ENCODE measurements around the gene RNF220.

The RNF220 gene

GRCh38 chr1:44407430-44408211 is 2.6 kb downstream of the RNF220 start:
- DNase-seq: no peak

- no peak for DNase-seq
Measured at GRCh38 chr1:44408212-44408582, 3.1 kb downstream of the RNF220 start.

DNA sequence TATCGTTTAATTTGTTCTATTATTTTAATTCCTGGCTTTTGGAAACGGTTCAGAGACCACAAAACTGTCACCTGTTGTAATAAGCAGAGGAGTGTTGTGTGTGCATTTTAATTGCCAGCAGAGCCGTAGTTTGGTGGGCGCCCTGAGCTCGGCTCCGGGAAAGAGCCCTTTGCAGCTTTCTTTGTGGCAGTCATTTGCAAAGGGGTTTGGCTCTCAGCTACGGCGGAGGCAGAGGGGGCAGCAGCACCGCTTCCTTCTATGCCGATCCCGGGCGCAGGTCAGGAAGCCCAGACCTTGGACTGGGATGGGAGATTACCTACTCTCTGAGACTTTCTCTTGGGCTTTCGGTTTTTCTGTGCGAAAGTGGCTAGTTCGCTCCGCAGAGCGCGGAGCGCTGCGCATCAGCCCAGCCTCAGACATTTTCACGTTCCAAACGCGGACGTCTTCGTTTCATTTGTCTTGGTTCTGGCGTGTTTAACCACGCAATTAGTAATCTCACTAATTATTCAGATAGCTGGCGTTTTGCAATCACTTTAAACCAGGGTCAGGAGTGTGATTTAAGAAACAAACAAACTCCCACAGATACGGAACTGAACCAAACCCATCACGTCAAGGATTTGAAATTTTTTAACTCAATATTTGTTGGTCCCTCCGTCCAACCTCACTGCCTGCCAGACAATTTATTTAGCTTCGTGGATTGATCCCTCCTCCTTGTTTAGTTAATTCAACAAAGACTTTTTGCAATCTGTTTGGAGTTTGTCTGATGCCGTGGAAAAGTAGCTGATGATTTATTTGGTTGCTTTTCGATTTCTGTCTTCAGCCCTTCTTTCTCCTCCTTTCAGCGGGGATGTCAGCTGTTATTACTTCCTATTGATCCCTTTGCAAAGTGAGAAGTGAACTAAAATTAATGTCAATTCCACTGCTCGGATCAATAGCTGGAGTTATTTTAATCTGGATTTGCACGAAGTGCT is 3.9 kb downstream of the RNF220 start:
- no peak for DNase-seq

DNA sequence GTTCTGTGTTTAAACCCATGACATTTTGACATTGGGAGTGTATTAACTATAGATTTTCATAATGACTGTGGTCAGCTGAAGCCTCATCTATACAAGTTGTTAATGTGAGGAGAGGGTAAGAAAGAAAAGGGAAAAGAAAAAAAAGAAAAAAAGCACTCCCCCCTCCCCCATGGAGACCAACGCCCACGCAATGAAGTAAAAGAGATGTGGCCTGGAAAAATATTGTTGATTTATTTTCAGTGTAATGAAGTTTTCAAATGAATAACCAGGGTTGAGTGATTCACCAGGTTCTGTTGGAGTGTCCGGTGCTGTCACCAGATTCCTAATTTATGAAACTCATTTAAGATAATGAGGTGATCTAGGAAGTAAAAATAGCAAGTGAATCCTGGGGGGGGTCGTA is 4.7 kb downstream of the RNF220 start:
- no peak for DNase-seq

GRCh38 chr1:44411861-44412260 is 6.8 kb downstream of the RNF220 start:
- DNase-seq: no peak

- DNase-seq: no peak
Measured at GRCh38 chr1:44412601-44413000, 7.5 kb downstream of the RNF220 start.

DNA sequence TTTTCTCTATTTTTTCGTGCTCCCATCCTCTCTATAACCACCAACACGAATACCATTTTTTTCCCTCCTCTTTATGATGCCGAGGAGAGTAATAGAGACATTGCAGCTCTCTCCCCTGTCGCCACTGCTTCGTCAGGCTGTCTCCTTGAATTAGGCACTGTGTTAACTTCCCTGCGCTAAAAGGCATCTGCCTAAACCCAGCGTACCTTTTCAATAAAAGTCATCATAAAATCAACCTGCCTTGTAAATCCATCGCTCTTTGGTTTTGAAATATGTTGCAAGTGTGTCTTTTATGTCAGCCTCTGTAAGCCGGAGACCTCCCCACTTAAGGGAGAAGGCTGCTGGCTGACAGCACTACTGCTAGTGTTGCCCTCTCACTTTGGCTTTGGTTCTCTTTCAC is 8.7 kb downstream of the RNF220 start:
- DNase-seq: no peak

DNA sequence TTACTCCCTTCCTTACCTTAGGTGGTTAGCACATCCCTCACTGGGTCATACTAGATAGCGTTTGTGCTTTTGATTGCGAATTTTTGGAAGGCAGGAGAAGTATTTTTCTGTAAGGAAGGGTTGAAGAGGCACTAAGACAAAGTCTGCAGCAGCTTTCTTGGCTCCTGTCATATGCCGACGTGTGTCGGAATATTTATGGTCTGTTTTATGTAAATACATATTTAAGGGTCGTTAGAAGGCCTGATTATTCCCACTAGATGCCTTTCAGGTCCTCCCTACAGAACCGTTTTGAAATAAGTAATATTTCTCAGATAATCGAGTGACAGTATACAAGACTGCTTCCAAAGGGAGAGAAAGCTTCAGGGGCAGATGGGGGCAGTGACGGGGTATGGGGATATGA is 10.0 kb downstream of the RNF220 start:
- DNase-seq: no peak

DNA sequence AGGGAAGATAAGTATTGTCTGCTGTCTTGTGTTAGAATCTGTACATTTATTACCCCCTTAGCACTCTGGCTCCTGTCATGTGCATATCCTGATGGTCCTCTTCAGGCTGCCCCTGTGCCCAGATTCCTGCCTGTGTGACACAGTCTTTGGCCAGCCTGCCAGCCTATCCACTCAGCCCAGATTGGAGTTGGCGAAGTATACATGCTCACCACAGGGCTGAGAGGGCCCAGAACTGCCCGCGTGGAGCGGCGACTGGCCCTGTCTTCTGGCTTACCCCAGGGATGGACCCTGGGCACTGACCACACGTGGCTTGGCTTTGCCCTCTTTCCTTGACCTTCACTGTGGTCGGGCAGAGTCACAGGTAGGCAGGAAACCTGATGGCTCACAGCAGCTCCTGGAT is 11.4 kb downstream of the RNF220 start:
- no peak for DNase-seq

GRCh38 chr1:44417351-44418021 is 12.4 kb downstream of the RNF220 start:
- DNase-seq: no peak

GRCh38 chr1:44418022-44418673 is 13.1 kb downstream of the RNF220 start:
- DNase-seq: no peak

DNA sequence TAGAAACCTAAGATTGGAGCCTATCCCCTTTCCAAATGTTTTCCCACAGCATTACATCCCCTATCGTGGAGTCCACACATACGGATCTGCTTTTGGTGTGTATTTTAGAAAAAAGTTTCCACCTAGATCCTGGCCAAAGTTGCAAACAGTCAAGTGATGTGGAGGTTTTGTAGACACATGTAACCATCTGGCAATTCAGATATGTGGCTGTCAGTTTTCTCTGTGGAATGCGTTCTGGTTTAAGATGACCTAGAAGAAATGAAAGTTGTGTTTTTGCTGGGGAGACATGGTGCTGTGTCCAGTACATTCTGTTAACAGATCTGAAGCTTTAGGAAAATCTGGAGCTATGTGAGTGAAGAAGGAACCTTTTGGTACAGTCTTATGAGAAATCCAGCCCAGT is 14.8 kb downstream of the RNF220 start:
- DNase-seq: no peak

DNA sequence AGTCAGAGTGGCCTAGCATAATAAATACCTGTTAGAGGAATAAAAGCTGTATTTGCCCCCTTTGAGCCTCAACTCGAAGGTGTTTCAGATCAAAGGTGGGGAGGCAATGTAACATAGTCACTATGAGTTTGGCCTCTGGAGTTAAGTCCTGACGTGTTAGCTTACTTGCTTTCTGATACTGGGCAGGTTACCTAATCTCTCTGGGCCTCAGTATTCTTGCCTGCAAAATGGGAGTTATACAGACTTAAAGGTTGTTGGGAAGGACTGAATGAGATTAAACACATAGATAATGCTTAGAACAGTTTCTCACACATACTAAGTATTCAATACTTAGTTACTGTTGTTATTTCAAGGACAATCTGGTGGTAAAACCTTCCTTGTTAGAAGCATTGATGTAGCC is 15.5 kb downstream of the RNF220 start:
- no peak for DNase-seq

DNA sequence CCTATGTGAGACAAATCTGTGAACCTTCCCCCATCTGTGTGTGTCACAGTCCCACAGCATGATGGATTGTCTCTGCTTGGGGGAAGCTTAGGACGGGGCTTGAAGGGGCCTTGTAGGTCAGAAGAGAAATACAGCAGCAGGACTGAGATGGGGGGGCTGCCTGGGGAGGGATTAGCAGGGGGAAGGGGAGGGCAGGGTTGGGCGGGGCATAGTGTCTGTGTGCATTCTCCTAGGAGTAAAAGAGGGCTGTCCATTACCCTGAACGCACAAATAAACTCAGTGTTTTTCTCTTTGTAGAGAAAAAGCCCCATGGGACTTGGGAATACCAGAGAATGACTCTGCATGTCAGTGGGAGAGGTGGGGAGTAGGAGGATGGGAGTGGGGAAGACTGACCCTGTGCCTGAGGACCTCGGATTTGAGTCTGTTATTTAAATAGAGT is 16.4 kb downstream of the RNF220 start:
- DNase-seq: no peak

GRCh38 chr1:44422161-44422560 is 17.1 kb downstream of the RNF220 start:
- DNase-seq: no peak

DNA sequence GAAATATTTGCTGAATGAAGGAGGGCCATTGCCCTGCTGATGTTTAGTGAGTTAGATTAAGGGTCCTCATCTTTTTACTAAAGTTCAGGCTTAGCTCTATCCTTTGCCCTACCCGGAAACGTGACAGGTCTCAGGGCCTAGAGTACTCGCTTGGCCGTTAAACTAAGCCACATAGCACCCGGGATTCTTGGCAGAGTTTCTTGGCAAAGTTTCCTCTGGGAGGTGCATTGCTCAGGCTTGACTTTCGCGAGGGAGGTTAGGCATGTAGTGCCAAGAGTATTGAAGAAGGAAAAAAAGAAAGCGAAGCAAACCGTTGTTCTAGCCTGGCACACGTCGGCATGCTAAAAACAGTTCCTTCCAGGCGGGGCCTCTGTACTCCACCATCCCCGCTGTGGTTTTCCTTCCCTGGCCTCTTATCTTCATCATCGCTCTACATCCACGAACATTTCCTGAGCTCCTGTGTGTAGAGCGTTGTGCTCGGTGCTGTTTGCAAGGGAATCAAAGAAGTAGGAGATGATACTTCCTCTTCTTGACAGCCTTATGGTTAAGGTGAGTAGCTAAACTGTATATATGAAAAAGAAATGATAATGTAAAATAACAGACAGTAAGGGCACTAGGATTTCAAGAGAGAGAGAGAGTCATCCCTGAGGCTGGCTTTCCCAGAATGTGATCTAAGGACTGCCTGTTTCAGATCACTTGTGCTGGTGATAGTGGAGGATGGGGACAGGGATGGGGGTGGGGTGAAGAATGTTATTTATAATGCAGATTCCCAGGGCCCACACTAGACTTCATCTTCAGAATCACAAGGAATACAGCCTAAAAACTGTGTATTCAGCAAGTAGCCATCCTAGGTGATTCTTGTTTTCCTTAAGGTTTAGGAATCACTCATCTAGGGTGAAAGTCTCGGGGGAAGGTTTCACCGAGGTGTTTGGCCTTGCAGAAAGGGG is 18.8 kb downstream of the RNF220 start:
- DNase-seq: no peak

DNA sequence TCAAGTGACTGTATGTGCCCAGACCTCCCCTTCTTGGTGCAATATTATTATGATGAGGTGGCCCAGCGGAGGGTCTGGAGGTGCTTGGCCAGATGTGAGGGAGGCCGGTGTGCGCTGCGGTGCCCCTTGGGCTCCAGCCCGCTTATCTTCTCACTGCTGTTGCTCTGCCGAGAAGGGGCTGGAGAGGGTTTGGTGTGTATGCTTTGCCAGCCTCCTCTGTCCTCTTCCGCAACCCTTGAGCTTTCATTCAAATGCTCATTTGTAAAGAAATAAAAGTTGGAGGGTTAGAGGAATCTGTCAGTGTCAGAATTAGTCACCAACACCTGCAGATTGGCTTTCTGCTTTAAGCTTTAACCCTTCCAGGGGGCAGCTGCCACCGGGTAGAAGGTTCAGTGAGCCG is 19.7 kb downstream of the RNF220 start:
- no peak for DNase-seq

- DNase-seq: no peak
Measured at GRCh38 chr1:44425341-44426082, 20.5 kb downstream of the RNF220 start.

- no peak for DNase-seq
Measured at GRCh38 chr1:44431861-44432260, 26.8 kb downstream of the RNF220 start.

DNA sequence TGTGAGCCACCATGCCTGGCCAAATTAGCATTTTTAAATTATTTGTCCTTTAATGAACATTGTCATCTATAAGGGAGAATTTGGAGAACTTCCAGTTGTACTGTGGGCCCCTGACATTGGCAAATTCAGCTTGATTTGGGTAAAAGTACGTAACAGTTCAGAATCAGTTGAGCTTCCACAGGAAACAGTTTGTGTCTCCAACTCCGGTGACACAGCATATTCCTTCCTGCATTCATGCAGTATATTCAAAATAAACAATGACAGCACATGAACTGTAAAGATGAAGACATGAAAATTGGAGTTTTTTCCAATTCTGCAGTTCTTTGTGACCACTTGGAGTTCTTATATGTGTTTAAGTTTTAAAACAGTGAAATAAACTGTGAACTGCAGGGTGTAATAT is 28.2 kb downstream of the RNF220 start:
- no peak for DNase-seq
